Stimulated activated CD4-positive, alpha-beta T cell treated with anti-CD3 and anti-CD28 coated beads, TNF-alpha, amount 100 ng/mL, for 48 hours (primary cell): ENCODE results near the gene PDLIM5.

Experiments used
- DNase-seq, 3 donors: peaks; one replicate each; pipeline ENCODE4 v3.0.0-alpha.2; 2020; ENCODE audit warnings: low read depth in 3 of 3

Gene PDLIM5

DNA sequence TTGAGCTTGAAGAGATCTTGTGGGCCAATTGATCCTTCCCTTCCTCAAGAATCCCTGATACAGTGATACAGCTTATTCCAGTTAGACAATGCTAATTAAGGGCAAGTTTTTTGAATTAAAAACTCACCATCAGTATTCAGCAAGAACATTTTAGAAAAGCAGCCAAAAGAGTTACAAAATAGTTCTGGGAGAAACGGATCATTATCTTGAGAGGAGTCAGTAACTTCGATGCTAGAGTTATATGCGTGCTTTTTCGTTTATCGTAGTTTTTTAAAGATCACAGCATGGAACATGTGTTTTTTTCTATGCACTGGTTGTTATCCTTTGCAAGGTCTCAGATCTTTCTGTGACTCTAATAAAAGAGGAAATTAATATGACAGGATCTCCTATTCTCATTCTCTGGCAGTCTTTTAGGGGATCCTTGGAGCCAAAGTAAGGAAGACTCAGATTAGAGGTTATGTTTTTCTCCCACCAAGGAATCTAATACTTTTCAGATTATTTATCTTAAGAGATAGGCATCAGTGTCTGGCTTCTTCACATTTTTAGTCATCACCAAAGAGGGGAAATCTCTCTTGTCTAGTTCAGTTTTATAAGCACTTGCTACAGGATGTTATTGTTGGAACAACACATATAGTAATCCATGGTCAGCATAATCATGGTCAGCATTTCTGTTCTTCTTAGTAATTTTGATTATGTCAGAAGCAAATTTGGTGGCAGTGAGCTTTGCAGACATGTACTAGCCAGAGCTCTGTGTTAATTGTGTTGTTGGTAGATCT is 109.7 kb downstream of the PDLIM5 start:
- no peak for DNase-seq

DNA sequence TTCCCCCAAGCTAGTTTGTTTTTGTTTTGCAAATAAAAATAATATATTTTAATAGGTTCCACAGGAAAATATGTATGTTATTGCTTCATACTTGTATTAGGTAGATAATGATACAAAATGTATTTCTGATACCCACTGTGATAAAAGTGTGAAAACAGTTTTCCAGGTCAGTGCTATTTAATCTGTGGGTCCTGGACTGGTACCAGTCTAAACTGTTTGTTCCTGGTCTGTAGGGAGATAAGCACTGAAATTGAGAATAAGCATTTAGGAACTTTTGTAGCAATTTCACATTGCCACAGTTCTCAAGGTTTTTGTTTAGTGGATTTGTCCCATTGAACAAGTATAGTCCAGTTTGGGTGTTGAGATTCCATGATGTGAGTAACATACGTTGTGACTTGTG is 110.5 kb downstream of the PDLIM5 start:
- DNase-seq: no peak

DNA sequence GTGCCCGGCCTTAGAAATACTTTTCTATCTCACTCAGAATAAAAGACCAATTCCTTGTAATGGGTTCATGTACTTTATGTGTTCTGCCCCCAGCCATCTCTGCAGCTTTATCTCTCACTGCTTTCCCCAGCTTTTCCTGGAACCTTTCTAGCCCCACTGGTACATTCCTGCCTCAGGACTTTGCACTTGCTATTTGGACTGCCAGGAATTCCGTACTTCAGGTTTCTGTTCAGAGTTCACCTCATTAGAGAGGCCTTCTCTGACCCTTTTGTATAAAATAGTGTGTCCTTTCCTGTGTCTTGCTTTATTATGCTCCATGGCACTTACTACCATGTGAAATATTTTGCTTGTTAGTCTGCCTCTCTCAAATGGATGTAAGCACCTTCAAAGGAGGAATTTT is 112.5 kb downstream of the PDLIM5 start:
- no peak for DNase-seq

DNA sequence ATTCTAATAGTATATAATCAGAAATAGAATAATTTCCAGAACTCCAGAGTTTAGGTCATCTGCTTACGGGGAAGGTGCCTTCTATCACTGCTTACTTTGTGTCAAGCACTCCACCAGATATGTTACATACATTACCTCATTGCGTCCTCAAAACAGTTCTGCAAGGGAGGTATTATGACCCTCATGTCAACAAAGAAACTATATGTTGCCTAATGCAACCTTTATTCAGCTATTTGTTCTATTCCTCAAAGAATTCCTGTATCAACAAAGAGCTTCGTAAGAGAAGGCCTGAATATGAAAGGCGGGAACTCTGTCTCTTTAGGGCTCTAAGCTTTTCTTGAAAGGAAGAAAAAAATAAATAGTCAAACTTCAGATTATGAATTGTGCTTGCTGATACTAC is 114.7 kb downstream of the PDLIM5 start:
- DNase-seq: no peak

DNA sequence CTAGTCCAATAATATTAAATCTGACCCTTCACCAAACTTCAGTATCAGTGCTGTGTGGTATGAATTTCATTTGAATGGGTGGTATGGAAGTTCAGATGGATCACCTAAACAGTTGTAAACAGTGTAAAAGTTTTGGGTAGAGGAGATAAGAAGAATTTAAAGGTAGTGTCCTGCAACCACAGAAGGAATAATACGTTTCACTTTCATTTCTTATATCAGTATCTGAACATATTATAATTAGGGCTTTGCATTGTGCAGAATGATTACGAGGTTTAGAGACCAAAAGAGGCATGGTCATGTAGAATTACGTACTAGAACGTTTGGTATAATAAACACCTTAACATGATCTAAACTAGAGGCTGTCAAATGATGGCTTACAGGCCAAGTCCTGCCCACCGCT is 116.1 kb downstream of the PDLIM5 start:
- DNase-seq: no peak

DNA sequence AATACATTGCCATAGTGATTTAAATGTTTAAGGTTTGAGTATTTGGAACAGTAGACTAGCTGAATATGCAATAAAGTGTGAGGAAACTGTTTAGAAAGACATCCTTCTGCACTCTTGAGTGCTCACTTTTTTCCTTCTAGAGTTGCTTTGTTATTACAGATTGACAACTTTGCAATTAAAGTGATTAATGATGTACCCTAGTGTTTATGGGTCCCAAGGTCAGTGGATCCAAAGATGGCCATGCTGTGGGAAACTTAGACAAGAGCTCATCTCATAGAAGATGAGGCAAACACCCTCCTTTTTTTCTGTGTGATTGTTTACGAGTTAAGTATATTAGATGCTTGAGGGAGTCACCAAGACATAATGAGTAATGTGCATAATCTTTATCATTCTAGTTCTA is 118.8 kb downstream of the PDLIM5 start:
- no peak for DNase-seq

DNA sequence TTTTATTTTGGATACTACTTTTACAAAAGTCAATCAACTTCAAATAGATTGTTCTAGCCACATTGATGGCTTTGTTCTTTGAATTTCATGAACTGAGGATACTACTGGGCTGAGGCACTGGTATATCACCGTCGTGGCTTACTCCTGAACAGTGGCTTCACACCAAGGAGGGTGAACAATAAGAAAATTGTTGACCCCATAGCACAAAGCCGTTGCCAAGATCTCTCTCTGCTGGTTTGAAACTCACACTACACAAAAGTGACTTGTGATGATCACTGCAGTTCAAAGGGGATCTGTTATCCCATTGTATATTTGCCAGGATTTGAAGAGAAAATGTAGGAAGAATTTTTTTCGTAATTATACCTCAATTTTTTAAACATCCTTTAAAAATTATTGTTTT is 119.6 kb downstream of the PDLIM5 start:
- no peak for DNase-seq

DNA sequence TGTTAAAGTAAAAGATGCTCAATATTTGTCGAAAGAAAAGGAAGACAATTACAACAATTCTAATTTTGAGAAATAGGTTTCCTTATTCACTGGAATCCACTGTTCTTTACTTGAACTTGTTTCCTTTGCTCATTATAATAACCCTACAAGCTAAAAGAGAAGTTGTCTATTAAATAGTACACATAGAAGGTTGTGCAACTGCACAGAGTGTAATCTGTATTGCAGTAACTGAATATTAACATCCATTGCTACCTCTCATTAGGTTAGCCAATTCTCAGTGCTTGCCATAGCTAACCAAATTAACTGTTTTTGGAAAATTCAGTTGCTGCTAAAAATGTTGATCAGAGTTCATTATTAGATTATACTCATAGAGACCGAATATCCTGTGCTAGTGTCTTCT is 120.0 kb downstream of the PDLIM5 start:
- DNase-seq: no peak

DNA sequence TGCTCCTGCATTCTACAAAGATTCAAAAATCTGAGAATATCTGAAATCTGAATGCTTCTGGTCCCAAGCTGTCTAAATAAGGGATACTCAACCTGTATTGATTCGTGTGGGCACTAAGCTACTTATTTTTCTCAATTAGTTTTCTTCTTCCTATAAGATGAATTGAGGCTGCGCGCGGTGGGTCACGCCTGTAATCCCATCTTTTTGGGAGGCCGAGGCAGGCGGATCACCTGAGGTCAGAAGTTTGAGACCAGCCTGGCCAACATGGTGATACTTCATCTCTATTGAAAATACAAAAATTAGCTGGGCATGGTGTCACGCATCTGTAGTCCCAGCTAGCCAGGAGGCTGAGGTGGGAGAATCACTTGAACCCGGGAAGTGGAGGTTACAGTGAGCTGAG is 122.3 kb downstream of the PDLIM5 start:
- no peak for DNase-seq

DNA sequence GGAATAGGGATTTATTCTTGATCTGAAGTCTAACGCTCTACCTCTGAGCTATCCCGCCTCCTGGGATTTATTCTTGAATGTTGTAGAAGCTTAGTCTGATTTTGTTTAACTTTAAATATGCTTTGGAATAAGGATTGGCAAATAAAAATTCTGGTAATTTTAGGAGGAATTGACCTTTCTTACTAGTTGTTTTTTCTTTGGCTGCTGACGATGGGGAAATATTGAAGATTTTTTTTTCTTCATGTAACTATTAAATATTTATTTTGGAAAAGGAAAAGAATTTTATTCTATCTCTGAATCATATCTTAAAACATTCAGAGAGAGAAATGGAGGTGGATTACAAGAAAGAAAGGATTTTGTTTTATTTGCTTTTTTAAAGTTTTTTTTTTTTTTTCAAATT is 122.9 kb downstream of the PDLIM5 start:
- no peak for DNase-seq

DNA sequence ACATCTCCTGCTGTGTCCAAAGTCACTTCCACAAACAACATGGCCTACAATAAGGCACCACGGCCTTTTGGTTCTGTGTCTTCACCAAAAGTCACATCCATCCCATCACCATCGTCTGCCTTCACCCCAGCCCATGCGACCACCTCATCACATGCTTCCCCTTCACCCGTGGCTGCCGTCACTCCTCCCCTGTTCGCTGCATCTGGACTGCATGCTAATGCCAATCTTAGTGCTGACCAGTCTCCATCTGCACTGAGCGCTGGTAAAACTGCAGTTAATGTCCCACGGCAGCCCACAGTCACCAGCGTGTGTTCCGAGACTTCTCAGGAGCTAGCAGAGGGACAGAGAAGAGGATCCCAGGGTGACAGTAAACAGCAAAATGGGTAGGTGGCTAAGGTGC is 123.9 kb downstream of the PDLIM5 start:
- DNase-seq: no peak

DNA sequence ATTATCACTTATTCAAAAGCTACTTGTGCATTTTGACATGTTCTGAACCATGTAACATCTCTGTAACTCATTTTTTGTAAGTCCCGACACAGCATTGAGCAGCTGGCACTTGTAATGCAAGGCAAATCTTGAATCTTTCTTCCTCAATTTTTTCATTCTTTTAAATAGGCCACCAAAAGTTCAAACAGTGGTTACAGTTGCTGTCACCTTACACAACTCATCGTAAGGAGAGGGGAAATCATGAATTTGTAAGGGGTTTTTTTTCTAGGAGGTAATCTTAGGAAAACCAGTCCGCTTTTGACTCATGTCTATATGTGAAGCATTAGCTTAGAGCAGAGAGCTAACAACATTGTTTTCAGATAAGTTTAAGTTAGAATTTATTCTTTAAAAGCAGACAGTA is 124.5 kb downstream of the PDLIM5 start:
- DNase-seq: no peak

DNA sequence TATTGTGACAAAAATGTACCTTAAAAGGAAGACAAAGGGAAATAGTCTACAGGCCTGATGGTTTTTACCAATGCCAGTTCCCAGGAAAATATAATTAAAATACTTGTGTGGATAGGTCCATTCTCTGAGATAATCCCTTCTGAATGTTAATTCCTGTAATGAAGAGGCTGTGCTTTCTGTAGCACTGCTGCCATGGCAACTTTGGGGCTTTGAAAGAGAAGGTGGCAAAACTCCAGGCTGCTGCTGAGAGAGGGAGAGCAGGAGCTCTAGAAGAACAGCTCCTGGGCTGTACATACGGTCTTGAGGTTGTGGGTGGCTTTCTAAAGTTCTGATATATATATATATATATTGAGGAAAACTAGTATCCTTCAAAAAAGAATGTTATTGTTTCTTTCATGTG is 125.4 kb downstream of the PDLIM5 start:
- DNase-seq: no peak

DNA sequence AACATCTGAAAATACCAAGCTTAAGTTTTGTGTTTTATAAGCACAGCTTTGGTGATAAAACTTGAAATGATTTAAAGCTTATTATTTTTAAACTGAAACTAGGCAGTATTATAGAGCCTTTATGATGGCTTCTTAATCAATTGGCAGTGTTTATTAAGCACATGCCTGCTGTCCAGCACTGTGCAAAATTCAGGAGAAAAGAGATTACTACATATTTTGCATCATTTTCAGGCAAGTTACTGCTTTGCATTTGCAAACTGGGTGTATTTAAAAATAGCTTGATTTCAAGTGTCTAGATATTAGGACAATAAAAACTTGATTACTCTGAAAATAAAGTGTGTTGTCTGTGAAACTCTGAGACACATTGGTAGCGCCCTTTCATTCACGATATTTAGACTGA is 126.5 kb downstream of the PDLIM5 start:
- no peak for DNase-seq

DNA sequence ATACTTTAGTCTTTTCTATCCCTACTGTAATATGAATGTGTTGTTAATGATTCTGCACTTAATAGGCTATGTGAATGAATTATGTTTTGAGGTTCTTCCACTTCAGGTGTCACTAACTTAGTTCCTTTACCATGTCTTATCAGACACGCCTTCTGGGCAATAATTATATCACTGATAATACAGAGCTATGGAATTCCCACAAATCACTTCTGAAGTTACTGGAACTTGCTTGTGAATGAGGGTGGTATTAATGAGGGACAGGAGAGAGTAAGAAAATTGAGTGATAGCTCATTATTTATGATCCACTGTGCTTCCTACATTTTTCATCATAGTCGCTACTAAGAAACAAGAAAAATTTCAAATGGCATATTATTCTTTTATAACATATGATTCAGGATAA is 130.0 kb downstream of the PDLIM5 start:
- no peak for DNase-seq

DNA sequence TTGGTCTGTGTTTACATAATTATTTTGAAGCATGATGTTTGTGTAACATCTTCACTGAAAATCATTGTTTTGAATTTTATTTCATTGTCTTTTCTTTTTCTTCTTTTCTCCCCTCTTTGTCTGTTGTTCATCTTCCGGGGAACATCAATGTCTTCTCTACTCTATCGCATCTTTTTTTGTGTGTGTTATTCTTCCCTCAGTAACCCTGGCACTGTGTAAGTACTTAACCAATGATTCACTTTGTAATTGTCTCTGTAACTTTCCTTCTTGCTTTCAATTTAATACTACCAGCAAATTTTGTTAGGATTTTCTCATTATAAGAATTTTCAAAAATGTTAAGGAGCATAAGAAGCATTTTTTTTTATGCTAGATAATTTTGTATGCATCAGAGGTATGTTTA is 130.8 kb downstream of the PDLIM5 start:
- no peak for DNase-seq

DNA sequence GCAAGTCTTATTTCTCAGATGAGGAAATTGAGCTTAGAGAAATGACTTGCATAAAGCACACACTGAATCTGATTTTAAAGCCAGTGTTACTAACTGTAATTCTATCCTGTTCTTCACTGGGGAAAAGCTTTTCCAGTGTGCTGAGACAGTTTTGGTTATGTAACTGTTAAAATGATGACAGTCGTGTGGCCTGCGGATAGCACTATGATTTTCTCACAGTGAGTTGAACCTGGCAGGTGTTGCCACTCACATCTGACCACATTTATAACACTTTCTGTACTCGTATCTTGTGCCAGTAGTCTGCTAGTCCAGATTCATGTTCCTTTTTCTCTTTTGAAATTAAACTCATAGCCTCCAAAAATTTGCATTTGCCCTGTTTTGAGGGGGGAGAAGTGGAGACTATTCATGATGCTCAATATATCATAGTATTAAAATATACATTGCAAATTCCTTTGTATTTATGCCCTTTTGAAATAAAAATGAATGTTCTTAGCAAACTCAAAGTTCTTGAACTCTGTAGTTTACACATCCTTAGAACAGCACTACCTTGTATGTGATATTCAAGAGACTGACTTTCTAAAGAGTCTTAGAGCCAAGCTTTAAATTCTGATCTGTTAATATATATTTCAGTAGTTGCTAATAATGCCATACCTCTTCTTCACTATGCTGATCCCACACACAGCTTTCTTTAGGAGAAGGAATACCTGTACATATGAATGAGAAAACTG is 132.3 kb downstream of the PDLIM5 start:
- no peak for DNase-seq

DNA sequence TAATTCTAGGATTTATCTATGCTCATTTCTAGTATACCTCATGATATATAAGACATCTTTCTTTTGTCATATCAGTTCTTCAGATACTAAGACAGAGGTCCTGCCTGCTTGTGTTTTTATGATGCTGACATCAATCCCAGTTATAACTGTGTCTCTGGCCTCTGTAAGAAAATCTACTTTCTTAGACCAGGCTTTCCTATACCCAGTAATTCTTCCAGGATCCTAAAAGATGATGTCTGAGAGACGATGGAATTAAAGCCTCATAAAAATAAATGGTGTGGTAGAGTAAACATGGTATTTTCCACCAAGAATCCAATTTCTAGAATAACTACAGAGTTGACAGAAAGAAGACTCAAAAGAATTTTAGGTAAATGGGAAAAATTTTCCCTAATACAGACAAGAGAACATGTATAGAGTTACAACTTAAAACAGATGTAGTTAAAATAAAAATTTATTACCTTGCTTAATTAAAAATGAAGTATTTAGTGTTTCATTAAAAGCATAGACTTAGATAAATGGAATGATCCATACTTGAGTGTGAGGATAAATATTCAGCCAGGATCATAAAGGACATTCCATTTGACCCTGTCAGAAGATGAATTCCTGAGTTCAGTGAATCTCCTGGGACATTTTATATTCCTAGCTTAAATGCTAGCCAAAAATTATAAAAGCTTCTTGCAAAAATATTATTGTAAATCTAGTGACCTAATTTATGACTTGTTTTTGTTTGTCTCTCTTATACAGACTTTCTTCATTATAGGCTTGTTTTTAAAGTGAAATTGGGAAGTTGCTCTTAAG is 137.4 kb downstream of the PDLIM5 start:
- DNase-seq: no peak

DNA sequence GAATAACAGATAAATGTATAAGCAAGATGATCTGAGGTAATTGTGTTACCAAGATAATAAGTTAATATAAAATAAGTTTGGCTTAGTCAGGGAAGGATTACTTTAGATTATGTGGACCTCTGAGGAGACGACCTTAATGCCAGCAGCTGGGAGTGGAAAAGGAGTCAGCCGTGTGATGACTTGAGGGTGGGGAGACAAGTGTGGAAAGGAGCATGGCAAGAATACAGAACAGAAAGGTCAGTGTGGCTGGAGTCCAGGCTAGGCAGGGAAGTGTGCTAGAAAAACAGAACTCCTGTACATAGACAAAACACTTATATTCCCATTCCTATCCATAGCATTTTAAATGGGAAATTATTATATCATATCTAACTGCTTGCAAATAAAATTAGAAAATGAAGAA is 138.8 kb downstream of the PDLIM5 start:
- no peak for DNase-seq

DNA sequence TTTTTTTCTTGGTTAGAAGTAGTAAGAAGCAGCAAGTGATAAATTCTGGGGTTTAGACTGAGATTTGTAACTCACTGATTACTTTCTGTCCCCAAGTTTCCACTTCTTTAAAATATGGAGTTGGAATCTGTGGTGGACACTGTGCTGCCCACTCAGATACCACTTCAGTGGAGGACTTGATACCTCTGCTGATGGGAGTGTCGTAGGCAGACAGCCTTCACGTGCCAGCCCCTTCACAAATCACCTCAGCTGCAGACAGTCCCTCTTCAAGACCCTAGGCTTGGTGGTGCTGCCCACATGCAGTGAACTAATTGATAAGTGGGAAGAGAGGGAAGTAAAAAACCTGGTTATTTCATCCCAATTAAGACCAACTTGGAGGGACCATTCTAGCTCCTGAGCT is 139.5 kb downstream of the PDLIM5 start:
- DNase-seq: no peak

DNA sequence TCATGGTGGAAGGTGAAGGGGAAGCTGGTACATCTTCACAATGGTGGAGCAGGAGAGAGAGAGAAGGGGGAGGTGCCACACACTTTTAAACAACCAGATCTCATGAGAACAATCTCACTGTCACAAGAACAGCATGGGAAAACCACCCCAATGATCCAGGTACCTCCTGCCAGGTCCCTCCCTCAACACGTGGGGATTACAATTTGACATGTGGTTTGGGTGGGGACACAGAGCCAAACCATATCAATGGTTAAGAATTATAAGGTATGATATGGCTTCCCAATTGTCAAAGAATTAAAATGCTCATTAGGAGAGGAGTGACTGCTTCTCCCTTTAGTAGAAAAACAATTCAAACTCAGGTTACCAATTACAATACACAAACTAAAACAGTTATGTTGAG is 143.3 kb downstream of the PDLIM5 start:
- no peak for DNase-seq

DNA sequence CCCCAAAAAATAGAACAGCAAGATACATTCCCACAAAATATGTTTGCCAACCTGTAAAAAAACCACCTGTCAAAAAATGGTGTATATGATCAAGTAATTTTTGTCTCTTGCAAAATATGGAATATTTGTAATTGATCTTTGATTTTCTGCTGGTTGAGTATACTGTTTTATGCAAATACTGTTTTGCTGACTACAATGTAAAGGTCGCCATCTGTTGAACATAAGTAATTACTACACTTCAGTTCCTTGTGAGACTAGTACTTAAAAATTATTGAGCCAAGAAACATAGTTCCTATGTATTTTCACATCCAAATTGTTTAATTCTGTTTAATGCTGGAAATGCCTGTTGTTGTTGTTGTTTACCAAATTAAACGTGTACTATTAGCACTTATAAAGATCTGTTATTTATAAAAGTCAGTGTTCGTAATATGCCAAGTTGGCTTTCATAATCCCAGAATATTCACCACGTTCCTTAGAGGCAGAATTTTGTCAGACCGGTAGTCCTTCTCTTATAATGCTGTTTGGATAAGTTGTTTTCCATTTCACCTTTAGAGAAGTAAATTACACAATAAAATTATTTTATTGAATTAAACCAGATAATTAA is 144.2 kb downstream of the PDLIM5 start:
- no peak for DNase-seq
